ENCODE measurements around the gene EN1. TPM values are rescaled to one million over a fixed set of nuclear protein-coding genes. Genes with fewer than 3 reads are reported as not detected.

Gene EN1
- total and polyA plus RNA-seq, 3 donors from 2014 or later, result 0.20 to 0.71 (median 0.62) TPM

GRCh38 chr2:118807668-118808428 is 39.6 kb downstream of the EN1 start:
- H3K36me3 ChIP-seq (ENCODE audit: low read depth, missing control alignments), result no peaks in the 10 kb centered on the region
- no peak overlapping the region for H3K27ac ChIP-seq
- WGBS, 2 donors, result 23 to 49% methylated on average over 13 of the region's 13 CpGs
- no peaks in the 10 kb centered on the region for H3K27me3 ChIP-seq
- no peaks in the 10 kb centered on the region for H3K9me3 ChIP-seq
- H3K4me1 ChIP-seq, result no peaks in the 10 kb centered on the region
- peak overlapping the region in 1 of 2 donors; percentile 29 for H3K4me3 ChIP-seq
- TF ChIP-seq CTCF (IDR thresholded peaks at IDR 0.05) (no peak), POLR2A (IDR thresholded peaks at IDR 0.05) (no peak)
- no peak for DNase-seq
- intact Hi-C loops (cut with DNase I; ENCODE audit: low total_unique reads), result no loop called here

GRCh38 chr2:118806797-118807667 is 40.4 kb downstream of the EN1 start:
- Histone ChIP-seq H3K4me1 (no peaks in the 10 kb centered on the region), H3K27me3 (no peaks in the 10 kb centered on the region), H3K36me3 (ENCODE audit: low read depth, missing control alignments) (no peaks in the 10 kb centered on the region), H3K9me3 (no peaks in the 10 kb centered on the region), H3K4me3 (peak overlapping the region in 1 of 2 donors; percentile 29), H3K27ac (no peak overlapping the region)
- DNase-seq, result no peak
- intact Hi-C loops (cut with DNase I; ENCODE audit: low total_unique reads), result no loop called here
- 44 to 50% methylated on average over 18 to 23 of the region's 23 CpGs for WGBS, 2 donors
- TF ChIP-seq CTCF (IDR thresholded peaks at IDR 0.05), result no peak
- TF ChIP-seq POLR2A (IDR thresholded peaks at IDR 0.05), result no peak

GRCh38 chr2:118805064-118805690 is 42.3 kb downstream of the EN1 start:
- DNase-seq, result no peak
- WGBS, 2 donors, result 82 to 83% methylated on average over 9 of the region's 9 CpGs
- Histone ChIP-seq H3K27ac (no peak overlapping the region), H3K36me3 (ENCODE audit: low read depth, missing control alignments) (no peaks in the 10 kb centered on the region), H3K27me3 (no peaks in the 10 kb centered on the region), H3K9me3 (no peaks in the 10 kb centered on the region), H3K4me1 (no peaks in the 10 kb centered on the region), H3K4me3 (no peak overlapping the region)
- intact Hi-C loops (cut with DNase I; ENCODE audit: low total_unique reads), result no loop called here
- no peak for TF ChIP-seq POLR2A (IDR thresholded peaks at IDR 0.05)

- Histone ChIP-seq H3K4me1 (no peaks in the 10 kb centered on the region), H3K9me3 (no peaks in the 10 kb centered on the region), H3K36me3 (ENCODE audit: low read depth, missing control alignments) (no peaks in the 10 kb centered on the region), H3K27ac (no peak overlapping the region), H3K4me3 (no peak overlapping the region), H3K27me3 (no peaks in the 10 kb centered on the region)
- intact Hi-C loops (cut with DNase I; ENCODE audit: low total_unique reads), result no loop called here
- DNase-seq, result no peak
- TF ChIP-seq CTCF (IDR thresholded peaks at IDR 0.05), result no peak
- 71 to 77% methylated on average over 5 of the region's 5 CpGs for WGBS, 2 donors
Measured at GRCh38 chr2:118803012-118803411, 44.4 kb downstream of the EN1 start.

GRCh38 chr2:118801151-118801550 is 46.3 kb downstream of the EN1 start:
- H3K27ac ChIP-seq, result no peak overlapping the region
- no peak for TF ChIP-seq POLR2A (IDR thresholded peaks at IDR 0.05)
- no peak for TF ChIP-seq CTCF (IDR thresholded peaks at IDR 0.05)
- H3K9me3 ChIP-seq, result no peaks in the 10 kb centered on the region
- H3K27me3 ChIP-seq, result no peaks in the 10 kb centered on the region
- H3K4me3 ChIP-seq, result no peak overlapping the region
- 80 to 83% methylated on average over 4 of the region's 4 CpGs for WGBS, 2 donors
- H3K36me3 ChIP-seq (ENCODE audit: low read depth, missing control alignments), result no peaks in the 10 kb centered on the region
- DNase-seq, result no peak
- no peaks in the 10 kb centered on the region for H3K4me1 ChIP-seq
- intact Hi-C loops (cut with DNase I; ENCODE audit: low total_unique reads), result no loop called here

Data from testis (tissue), 3 donors.